Activated T-helper 1 cell treated with anti-CD3 and anti-CD28 coated beads, Interleukin-12 subunit alpha, Interleukin-12 subunit beta, Interleukin-2, Interleukin-4 antibody, amounts not matched to agents 30 ng/mL and 10 ng/mL and 1 ng/mL, durations not matched to agents 14 hours and 24 hours and 36 hours (primary cell): ENCODE data around the gene TIMM10B. TPM values are rescaled to one million over a fixed set of nuclear protein-coding genes. Genes with fewer than 3 reads are reported as not detected.

Source experiments
- total RNA-seq: library from RNA; stranded (reverse); gene quantifications from 2 replicates; pipeline ENCODE4 v1.2.3, GENCODE V29; 2022

TIMM10B gene
- total RNA-seq, 1 donor from 2014 or later: 42.7 TPM

Other genes starting within 250 kb of the TIMM10B start
- gene FHIP1B, start 246.9 kb upstream of the TIMM10B start, total RNA-seq: 19.3 TPM in 2 replicates
- 0.10 TPM in 1 of 2 replicates, not detected in the other for gene CNGA4, start 242.4 kb upstream of the TIMM10B start, total RNA-seq
- gene CCKBR, start 221.7 kb upstream of the TIMM10B start, total RNA-seq: not detected in 2 replicates
- 16.5 and 17.2 TPM in 2 replicates for gene CAVIN3, start 161.0 kb upstream of the TIMM10B start, total RNA-seq
- gene SMPD1, start 91.0 kb upstream of the TIMM10B start, total RNA-seq: 8.5 and 9.4 TPM in 2 replicates
- gene APBB1, start 62.4 kb upstream of the TIMM10B start, total RNA-seq: 16.5 and 16.8 TPM in 2 replicates
- gene HPX, start 40.5 kb upstream of the TIMM10B start, total RNA-seq: 1.2 TPM in 1 of 2 replicates, not detected in the other
- 2.4 and 3.1 TPM in 2 replicates for gene TRIM3, start 7.6 kb upstream of the TIMM10B start, total RNA-seq
- gene ARFIP2, start 170 bp upstream of the TIMM10B start, total RNA-seq: 51.5 and 53.8 TPM in 2 replicates
- gene DNHD1, start 15.8 kb downstream of the TIMM10B start, total RNA-seq: 18.2 and 20.0 TPM in 2 replicates
- gene RRP8, start 122.1 kb downstream of the TIMM10B start, total RNA-seq: 38.8 and 40.5 TPM in 2 replicates
- gene ILK, start 122.3 kb downstream of the TIMM10B start, total RNA-seq: 90.1 and 97.5 TPM in 2 replicates
- gene TAF10, start 130.7 kb downstream of the TIMM10B start, total RNA-seq: 155 and 166 TPM in 2 replicates
- 38.4 and 40.3 TPM in 2 replicates for gene TPP1, start 137.9 kb downstream of the TIMM10B start, total RNA-seq
- 0.24 and 0.39 TPM in 2 replicates for gene DCHS1, start 174.3 kb downstream of the TIMM10B start, total RNA-seq
- 121 and 132 TPM in 2 replicates for gene MRPL17, start 201.8 kb downstream of the TIMM10B start, total RNA-seq